ENCODE measurements around the gene HAUS7. TPM values are rescaled to one million over a fixed set of nuclear protein-coding genes. Genes with fewer than 3 reads are reported as not detected.

HAUS7 gene
- total RNA-seq, 4 donors from 2014 or later = 8.2 to 156 (median 16.0) TPM

GRCh38 chrX:153474266-153474665 lies 3.9 kb upstream of the HAUS7 start:
- H3K4me3 ChIP-seq = peak overlapping the region in 2 of 4 donors; percentile 35 to 39
- peaks cover 0 to 6% (median 2%) of the 10 kb centered on the region in 4 donors for H3K4me1 ChIP-seq
- no peaks in the 10 kb centered on the region for H3K36me3 ChIP-seq
- no peak for TF ChIP-seq CTCF (IDR thresholded peaks at IDR 0.05)
- no peak for TF ChIP-seq POLR2A (IDR thresholded peaks at IDR 0.05)
- no peak overlapping the region for H3K27ac ChIP-seq
- no peaks in the 10 kb centered on the region for H3K27me3 ChIP-seq
- no peaks in the 10 kb centered on the region for H3K9me3 ChIP-seq
- no peak for DNase-seq

- H3K9me3 ChIP-seq = no peaks in the 10 kb centered on the region
- peaks cover 0 to 13% (median 2%) of the 10 kb centered on the region in 4 donors for H3K4me1 ChIP-seq
- no peak for TF ChIP-seq CTCF (IDR thresholded peaks at IDR 0.05)
- no peak overlapping the region for H3K4me3 ChIP-seq
- H3K27ac ChIP-seq = no peak overlapping the region
- H3K36me3 ChIP-seq = no peaks in the 10 kb centered on the region
- no peak for DNase-seq
- H3K27me3 ChIP-seq = no peaks in the 10 kb centered on the region
Observed at GRCh38 chrX:153473126-153473525, 2.8 kb upstream of the HAUS7 start.

GRCh38 chrX:153471663-153472280 lies 1.4 kb upstream of the HAUS7 start:
- Histone ChIP-seq H3K27ac (no peak overlapping the region), H3K4me1 (peaks cover 0 to 13% (median 2%) of the 10 kb centered on the region in 4 donors), H3K27me3 (no peaks in the 10 kb centered on the region), H3K9me3 (no peaks in the 10 kb centered on the region), H3K36me3 (no peaks in the 10 kb centered on the region), H3K4me3 (no peak overlapping the region)
- TF ChIP-seq POLR2A (IDR thresholded peaks at IDR 0.05) = no peak
- TF ChIP-seq CTCF (IDR thresholded peaks at IDR 0.05) = no peak
- no peak for DNase-seq

GRCh38 chrX:153469811-153470410 lies 465 bp downstream of the HAUS7 start:
- Histone ChIP-seq H3K9me3 (no peaks in the 10 kb centered on the region), H3K4me1 (peaks cover 0 to 13% (median 0%) of the 10 kb centered on the region in 4 donors), H3K27me3 (no peaks in the 10 kb centered on the region), H3K4me3 (peak overlapping the region; percentile 57 to 81 (median 60)), H3K36me3 (no peaks in the 10 kb centered on the region), H3K27ac (peak overlapping the region; percentile 64 to 83 (median 72))
- peak in 2 of 3 donors; percentile 22 to 71 for DNase-seq
- TF ChIP-seq POLR2A (IDR thresholded peaks at IDR 0.05) (no peak), CTCF (IDR thresholded peaks at IDR 0.05) (peak in 3 of 6 experiments; percentile 18 to 33 (median 22))

- DNase-seq = no peak
- TF ChIP-seq CTCF (IDR thresholded peaks at IDR 0.05) (no peak), POLR2A (IDR thresholded peaks at IDR 0.05) (no peak)
- no peak overlapping the region for H3K27ac ChIP-seq
- peaks cover 0 to 13% (median 0%) of the 10 kb centered on the region in 4 donors for H3K4me1 ChIP-seq
- H3K27me3 ChIP-seq = no peaks in the 10 kb centered on the region
- no peaks in the 10 kb centered on the region for H3K36me3 ChIP-seq
- H3K4me3 ChIP-seq = no peak overlapping the region
- H3K9me3 ChIP-seq = no peaks in the 10 kb centered on the region
Observed at GRCh38 chrX:153468008-153468580, 2.3 kb downstream of the HAUS7 start.

All from Peyer's patch (tissue), 4 donors.